ENCODE results near the gene EID2B.

The EID2B gene

DNA sequence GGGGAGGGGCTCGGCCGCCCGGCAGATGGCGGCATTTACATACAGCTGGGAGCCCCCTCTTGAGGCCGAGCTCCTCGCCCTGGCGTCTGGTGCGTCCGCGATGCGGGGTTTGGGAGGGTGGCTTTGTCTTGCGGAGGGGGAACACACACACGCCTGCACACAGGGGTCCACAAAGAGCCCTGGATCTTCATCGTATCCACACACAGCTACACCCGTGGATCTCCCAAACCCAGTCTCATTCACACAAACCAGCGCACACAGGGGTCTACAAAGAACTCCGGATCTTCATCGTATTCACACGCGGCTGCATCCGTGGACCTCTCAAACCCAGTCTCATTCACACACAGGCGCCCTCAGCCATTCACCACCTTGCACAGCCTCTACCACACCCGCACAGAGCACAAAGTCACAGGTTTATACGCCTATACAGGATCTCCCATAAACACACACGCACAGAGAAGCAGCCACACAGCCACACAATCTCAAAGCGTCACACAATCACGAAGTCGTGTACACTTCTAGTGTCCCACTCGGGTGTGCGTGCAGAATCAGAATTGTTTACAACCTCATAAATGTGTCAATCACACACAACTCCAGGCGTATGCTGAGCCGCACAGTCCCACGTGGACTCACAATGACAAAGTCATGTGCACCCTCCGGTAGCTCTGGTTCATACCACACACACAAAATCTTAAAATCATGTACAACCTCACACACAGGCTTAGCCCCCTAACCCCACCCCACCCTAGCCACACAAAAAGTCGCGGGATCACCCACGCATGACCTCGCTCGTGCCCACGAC, 34.5 kb downstream of the EID2B start:
- TF ChIP-seq, protein P1, sequence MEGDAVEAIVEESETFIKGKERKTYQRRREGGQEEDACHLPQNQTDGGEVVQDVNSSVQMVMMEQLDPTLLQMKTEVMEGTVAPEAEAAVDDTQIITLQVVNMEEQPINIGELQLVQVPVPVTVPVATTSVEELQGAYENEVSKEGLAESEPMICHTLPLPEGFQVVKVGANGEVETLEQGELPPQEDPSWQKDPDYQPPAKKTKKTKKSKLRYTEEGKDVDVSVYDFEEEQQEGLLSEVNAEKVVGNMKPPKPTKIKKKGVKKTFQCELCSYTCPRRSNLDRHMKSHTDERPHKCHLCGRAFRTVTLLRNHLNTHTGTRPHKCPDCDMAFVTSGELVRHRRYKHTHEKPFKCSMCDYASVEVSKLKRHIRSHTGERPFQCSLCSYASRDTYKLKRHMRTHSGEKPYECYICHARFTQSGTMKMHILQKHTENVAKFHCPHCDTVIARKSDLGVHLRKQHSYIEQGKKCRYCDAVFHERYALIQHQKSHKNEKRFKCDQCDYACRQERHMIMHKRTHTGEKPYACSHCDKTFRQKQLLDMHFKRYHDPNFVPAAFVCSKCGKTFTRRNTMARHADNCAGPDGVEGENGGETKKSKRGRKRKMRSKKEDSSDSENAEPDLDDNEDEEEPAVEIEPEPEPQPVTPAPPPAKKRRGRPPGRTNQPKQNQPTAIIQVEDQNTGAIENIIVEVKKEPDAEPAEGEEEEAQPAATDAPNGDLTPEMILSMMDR (IDR thresholded peaks at IDR 0.05): no peak

DNA sequence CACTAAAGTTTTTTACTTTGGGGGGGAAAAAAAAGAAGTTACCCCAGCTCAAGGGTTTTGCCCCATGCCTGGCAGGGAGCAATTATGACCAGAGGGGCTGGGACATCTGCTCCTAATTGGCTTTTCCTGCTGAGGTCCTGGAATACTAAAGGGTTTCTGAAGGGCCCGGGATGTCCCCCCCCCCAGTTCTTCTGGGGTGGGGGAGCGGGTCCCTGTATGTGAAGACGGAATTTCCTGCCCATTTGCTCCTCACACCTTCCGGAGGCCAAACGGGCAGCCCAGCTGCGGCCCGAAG, 35.0 kb downstream of the EID2B start:
- TF ChIP-seq, protein P1 (IDR thresholded peaks at IDR 0.05): no peak

GRCh38 chr19:39496063-39496462, 36.6 kb downstream of the EID2B start:
- TF ChIP-seq, protein P1 (IDR thresholded peaks at IDR 0.05): no peak

DNA sequence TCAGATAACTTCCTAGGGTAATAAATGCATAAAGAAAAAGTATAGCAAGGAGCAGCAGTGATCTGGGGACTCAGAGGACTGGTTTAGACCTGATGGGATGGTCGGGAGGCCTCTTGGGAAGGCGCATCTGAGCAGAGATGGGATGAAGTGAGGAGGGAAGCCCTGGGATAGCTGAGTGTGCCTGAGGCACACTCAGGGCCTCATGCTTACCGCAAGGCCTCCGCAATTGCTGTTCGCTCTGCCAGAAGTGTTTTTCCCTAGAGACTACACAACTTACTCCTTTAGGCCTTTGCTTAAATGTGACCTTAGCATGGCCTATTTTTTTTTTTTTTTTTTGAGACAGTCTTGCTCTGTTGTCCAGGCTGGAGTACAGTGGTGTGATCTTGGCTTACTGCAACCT, 38.0 kb downstream of the EID2B start:
- TF ChIP-seq, protein P1 (IDR thresholded peaks at IDR 0.05): no peak

DNA sequence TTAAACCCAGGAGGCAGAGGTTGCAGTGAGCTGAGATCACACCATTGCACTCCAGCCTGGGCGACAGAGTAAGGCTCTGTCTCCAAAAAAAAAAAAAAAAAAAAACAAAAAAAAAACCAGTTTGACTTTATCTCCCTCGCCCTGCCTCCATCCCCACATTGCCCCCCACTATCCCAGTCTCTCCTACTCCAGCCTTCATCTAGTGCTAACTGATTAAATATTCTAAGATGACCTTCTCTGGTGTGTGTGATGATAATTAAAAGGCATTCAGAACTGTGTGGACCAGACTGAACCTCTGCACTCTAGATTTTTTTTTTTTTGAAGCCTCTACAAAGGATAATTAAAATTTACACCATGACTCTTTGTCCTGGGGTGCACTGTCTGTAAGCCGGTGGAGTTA, 39.9 kb downstream of the EID2B start:
- TF ChIP-seq, protein P1 (IDR thresholded peaks at IDR 0.05): no peak

- TF ChIP-seq, protein P1 (IDR thresholded peaks at IDR 0.05): no peak
These were observed 40.4 kb downstream of the EID2B start for GRCh38 chr19:39492225-39492624.

GRCh38 chr19:39489756-39490155, 42.9 kb downstream of the EID2B start:
- TF ChIP-seq, protein P1 (IDR thresholded peaks at IDR 0.05): no peak

DNA sequence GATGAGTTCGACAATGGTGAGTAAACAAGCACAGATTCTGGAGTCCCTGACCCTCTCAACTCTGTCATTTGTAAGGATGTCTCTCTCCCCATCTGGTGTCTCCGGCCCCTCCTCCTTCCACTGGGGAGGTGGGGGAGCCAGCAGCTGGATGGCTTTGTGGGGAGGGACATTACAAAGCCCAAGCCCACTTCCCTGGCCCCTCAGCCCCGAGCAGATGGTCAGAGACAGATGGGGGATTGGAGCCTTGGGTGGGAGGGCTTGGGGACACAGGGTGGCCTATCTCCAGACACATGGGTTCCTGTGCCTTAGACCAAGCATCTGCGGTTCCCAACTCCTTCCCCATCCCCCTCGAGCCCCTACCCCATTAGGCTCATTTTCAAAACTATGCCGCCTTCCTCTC, 49.5 kb downstream of the EID2B start:
- TF ChIP-seq, protein P1 (IDR thresholded peaks at IDR 0.05): no peak
